ENCODE data around the gene ATP6V0B. TPM values are rescaled to one million over a fixed set of nuclear protein-coding genes. Genes with fewer than 3 reads are reported as not detected.
A peak's percentile ranks its signal among the peaks of the same experiment; 100 is the strongest.

Gene ATP6V0B
- 100 to 1,000 TPM; 116 to 117 TPM for total RNA-seq

DNA sequence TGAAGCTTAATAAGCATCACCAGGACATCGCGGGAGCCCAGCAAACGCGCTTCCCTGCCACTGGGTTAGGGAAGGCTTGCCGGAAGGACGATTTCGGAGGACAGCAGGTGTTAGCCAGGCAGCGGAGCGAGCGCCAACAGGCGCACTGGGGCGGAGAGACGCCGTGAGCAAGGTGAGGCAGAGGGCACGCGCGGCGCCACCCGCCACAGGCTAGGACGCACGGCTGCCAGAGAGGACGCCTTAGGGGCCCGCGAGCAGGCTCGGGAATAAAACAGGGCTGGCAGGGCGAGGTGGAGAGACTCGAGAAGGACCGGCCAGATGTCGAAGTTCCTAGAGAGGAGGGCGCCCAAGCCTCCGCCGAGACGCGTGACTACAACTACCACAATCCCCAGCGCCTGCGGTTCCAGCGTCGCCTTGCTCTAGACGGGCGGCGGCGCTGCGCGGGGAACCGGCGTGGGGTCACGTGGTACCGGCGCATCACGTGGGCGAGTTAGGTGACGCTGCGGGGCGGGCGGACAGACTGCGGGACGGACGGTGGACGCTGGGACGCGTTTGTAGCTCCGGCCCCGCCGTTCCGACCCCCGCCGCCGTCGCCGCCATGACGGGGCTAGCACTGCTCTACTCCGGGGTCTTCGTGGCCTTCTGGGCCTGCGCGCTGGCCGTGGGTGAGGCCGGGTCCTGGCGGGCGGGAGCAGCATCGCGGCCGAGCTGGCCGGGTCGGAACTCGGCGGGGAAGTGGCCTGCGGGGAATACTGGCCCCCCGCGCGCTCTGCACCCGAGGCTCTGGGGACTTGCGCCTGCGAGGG lies at the start of gene ATP6V0B:
Gene ATP6V0B (plus strand): TSS at position 518 of the 806 bp plus-strand sequence. CDS start 81 bp downstream, at position 599.
- POLR2A ChIA-PET = interaction anchor here (0.8 to 1.7 kb wide), 8 partner anchors 8 to 325 kb away, joined by 3 to 6 read pairs (median 4); partner anchors contain the start of gene KDM4A

DNA sequence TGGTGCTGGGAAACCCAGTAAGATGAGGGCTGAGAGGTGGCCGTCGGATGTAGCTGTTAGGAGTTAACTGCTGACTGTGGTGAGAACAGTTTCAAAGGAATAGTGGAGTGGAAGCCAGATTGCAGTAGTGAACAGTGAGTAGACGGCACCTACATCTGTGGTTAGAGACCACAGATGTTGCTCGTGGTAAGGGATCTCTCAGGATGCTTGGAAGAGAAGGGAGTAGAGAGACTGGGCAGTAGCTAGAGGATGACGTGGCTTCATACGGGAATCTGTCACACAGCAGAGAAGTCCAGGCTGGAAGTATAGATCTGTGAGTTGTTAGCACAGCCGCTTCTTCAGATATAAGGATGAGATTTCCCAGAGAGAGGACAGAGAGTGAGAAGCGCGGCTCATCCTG lies 48.9 kb upstream of the ATP6V0B start:
- Mint-ChIP-seq H3K27me3 (ENCODE audit: low read depth) (no peaks in the 10 kb centered on the region), H3K36me3 (ENCODE audit: low read depth) (peaks cover 2% of the 10 kb centered on the region), H3K27ac (no peak overlapping the region), H3K9me3 (ENCODE audit: insufficient read depth) (no peaks in the 10 kb centered on the region), H3K4me3 (no peak overlapping the region), H3K4me1 (ENCODE audit: low read depth) (no peaks in the 10 kb centered on the region)
- ChIA-PET POLR2A (no interaction called here), CTCF (interaction anchor here (0.8 to 4.4 kb wide), 2 partner anchors 9 to 162 kb away, joined by 5 to 25 read pairs; partner anchors contain the start of gene ARTN)
- DNase-seq (no peak), ATAC-seq (no peak)

More for the DNA sequence above, at the start of gene ATP6V0B:
- H3K4me1 Mint-ChIP-seq (ENCODE audit: low read depth) = peaks cover 58% of the 10 kb centered on the region
- peak; percentile 97 for DNase-seq
- no peaks in the 10 kb centered on the region for H3K9me3 Mint-ChIP-seq (ENCODE audit: insufficient read depth)
- peaks cover 44% of the 10 kb centered on the region for H3K36me3 Mint-ChIP-seq (ENCODE audit: low read depth)
- H3K4me3 Mint-ChIP-seq = peak within 1 kb of the TSS; percentile 89
- H3K27me3 Mint-ChIP-seq (ENCODE audit: low read depth) = no peaks in the 10 kb centered on the region
- ATAC-seq = peak; percentile 77
- H3K27ac Mint-ChIP-seq = peak within 1 kb of the TSS; percentile 89
- CTCF ChIA-PET = interaction anchor here (0.9 to 3.1 kb wide), 10 partner anchors 17 to 210 kb away, joined by 3 to 13 read pairs (median 4); partner anchors contain the start of genes ARTN and IPO13

DNA sequence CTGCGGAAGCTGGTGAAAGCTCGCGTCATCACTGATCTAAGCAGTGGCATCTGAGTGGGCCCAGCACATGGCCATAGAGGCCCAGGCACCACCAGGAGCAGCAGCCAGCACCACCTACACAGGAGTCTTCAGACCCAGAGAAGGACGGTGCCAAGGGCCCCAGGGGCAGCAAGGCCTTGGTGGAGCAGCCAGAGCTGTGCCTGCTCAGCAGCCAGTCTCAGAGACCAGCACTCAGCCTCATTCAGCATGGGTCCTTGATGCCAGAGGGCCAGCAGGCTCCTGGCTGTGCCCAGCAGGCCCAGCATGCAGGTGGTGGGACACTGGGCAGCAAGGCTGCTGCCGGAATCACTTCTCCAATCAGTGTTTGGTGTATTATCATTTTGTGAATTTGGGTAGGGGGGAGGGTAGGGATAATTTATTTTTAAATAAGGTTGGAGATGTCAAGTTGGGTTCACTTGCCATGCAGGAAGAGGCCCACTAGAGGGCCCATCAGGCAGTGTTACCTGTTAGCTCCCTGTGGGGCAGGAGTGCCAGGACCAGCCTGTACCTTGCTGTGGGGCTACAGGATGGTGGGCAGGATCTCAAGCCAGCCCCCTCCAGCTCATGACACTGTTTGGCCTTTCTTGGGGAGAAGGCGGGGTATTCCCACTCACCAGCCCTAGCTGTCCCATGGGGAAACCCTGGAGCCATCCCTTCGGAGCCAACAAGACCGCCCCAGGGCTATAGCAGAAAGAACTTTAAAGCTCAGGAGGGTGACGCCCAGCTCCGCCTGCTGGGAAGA lies 44.4 kb upstream of the ATP6V0B start:
- Mint-ChIP-seq H3K36me3 (ENCODE audit: low read depth) (peaks cover 2% of the 10 kb centered on the region), H3K4me3 (no peak overlapping the region), H3K9me3 (ENCODE audit: insufficient read depth) (no peaks in the 10 kb centered on the region), H3K4me1 (ENCODE audit: low read depth) (peaks cover 15% of the 10 kb centered on the region), H3K27me3 (ENCODE audit: low read depth) (peaks cover 14% of the 10 kb centered on the region), H3K27ac (no peak overlapping the region)
- ATAC-seq (no peak), DNase-seq (peak; percentile 34)
- ChIA-PET CTCF (interaction anchor here (1.0 to 11.3 kb wide), 10 partner anchors 9 to 222 kb away, joined by 3 to 506 read pairs (median 4); no protein-coding TSS in a partner anchor), POLR2A (no interaction called here)

DNA sequence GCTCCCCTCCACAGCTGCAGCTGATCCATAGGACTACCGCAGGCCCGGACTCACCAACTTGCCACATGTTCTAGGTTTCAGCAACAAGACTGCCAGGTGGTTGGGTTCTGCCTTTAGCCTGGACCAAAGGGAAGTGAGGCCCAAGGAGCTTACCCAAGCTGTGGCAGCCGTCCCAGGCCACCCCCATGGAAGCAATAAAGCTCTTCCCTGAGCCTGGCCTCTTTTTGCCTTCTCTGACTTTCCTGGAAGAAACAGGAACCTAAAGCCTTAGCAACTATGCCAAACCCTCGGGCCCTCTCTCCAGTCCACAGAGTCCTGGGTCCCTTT lies 43.8 kb upstream of the ATP6V0B start:
- no peaks in the 10 kb centered on the region for H3K9me3 Mint-ChIP-seq (ENCODE audit: insufficient read depth)
- peaks cover 19% of the 10 kb centered on the region for H3K4me1 Mint-ChIP-seq (ENCODE audit: low read depth)
- peaks cover 17% of the 10 kb centered on the region for H3K27me3 Mint-ChIP-seq (ENCODE audit: low read depth)
- CTCF ChIA-PET = interaction anchor here (1.0 to 11.3 kb wide), 9 partner anchors 9 to 223 kb away, joined by 3 to 506 read pairs (median 4); no protein-coding TSS in a partner anchor
- DNase-seq (no peak), ATAC-seq (no peak)
- POLR2A ChIA-PET = no interaction called here
- H3K27ac Mint-ChIP-seq = no peak overlapping the region
- H3K36me3 Mint-ChIP-seq (ENCODE audit: low read depth) = peaks cover 2% of the 10 kb centered on the region
- no peak overlapping the region for H3K4me3 Mint-ChIP-seq

DNA sequence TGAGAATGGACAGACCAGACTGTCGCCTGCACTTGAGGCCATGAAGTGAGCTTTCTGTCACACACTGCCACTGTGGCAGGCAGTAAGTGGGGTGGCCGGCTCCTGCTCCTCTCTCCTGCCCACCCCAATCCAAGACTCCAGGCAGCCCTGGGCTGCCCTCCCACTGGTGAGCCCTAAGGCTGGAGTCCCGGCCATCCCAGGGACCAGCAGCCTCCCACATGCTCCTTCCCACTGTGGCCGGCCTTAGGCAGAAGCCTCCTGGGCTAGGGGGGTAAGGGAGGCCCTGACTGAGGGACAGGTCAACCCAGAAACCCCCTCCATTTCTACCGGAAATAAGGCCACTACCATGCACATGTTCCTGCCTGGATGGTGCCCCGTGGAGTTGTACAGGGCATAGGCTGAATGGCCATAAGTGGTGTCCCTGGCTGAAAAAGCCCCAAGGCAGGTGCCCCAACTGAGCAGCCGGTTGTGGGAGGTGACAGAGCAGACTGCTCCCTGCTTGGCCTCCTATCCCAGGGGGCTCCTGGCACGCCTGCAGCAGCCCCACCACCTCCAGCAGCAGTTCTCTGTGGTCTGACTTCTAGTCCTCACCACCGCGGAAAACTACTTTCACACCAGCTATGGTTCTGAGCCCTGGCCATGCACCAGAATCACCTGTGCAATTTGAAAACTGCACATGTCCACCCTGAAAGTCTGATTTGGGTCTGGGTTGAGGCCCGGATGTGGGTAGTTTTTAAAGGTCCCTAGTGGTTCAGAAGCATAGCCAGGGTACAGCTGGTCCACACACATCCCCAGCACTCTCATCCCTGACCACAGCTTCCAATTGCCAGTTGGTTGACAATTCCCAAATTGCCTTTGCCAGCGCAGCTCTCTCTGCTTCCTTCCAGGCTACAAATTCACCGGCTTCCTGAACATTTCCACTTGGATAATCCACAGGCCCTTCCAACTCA lies 42.8 kb upstream of the ATP6V0B start:
- Mint-ChIP-seq H3K27me3 (ENCODE audit: low read depth) (peaks cover 20% of the 10 kb centered on the region), H3K27ac (no peak overlapping the region), H3K4me3 (no peak overlapping the region), H3K9me3 (ENCODE audit: insufficient read depth) (no peaks in the 10 kb centered on the region), H3K36me3 (ENCODE audit: low read depth) (peaks cover 2% of the 10 kb centered on the region), H3K4me1 (ENCODE audit: low read depth) (peaks cover 23% of the 10 kb centered on the region)
- ATAC-seq = no peak
- ChIA-PET CTCF (interaction anchor here (1.3 to 11.3 kb wide), 3 partner anchors 15 to 167 kb away, joined by 3 to 506 read pairs (median 148); partner anchors contain the start of gene IPO13), POLR2A (interaction anchor here (0.9 kb wide), 1 partner anchor 225 kb away, joined by 3 read pairs; the partner anchor contains the start of gene ST3GAL3)
- no peak for DNase-seq

DNA sequence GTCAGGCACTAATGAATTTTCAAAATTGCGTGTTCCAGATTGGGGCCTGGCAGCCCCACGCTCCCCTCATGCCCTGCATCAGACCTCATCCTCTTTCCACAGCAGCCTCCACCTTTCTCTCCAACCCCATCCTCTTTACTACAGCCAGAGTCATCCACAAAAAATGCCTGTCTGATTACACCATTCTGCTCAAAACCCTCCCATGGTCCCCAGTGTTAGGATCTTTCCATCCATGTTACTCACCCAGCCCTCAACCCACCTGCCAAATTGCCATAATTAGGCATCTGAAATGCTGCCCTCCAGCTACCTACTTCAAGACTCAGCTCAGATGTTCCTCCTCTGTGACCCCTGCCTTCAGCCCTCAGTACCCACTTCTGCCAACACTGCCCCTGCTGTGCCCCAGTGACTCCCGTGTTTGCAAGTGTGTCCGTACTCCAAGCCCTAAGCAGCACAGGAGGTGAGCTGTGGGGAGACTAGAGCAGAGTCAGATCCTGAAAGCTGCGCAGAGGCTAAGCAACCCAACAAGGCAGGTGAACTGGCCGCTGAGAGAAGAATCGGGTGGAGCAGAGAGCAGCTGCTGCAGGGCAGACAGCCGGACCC lies 41.9 kb upstream of the ATP6V0B start:
- ChIA-PET CTCF (interaction anchor here (1.3 to 11.3 kb wide), 10 partner anchors 14 to 406 kb away, joined by 3 to 506 read pairs (median 16); partner anchors contain the start of genes IPO13 and KDM4A), POLR2A (interaction anchor here (0.9 kb wide), 1 partner anchor 226 kb away, joined by 3 read pairs; the partner anchor contains the start of gene ST3GAL3)
- no peaks in the 10 kb centered on the region for H3K9me3 Mint-ChIP-seq (ENCODE audit: insufficient read depth)
- peak overlapping the region; percentile 15 for H3K27ac Mint-ChIP-seq
- peaks cover 20% of the 10 kb centered on the region for H3K27me3 Mint-ChIP-seq (ENCODE audit: low read depth)
- ATAC-seq (no peak), DNase-seq (no peak)
- no peak overlapping the region for H3K4me3 Mint-ChIP-seq
- H3K36me3 Mint-ChIP-seq (ENCODE audit: low read depth) = peaks cover 4% of the 10 kb centered on the region
- H3K4me1 Mint-ChIP-seq (ENCODE audit: low read depth) = peaks cover 23% of the 10 kb centered on the region

DNA sequence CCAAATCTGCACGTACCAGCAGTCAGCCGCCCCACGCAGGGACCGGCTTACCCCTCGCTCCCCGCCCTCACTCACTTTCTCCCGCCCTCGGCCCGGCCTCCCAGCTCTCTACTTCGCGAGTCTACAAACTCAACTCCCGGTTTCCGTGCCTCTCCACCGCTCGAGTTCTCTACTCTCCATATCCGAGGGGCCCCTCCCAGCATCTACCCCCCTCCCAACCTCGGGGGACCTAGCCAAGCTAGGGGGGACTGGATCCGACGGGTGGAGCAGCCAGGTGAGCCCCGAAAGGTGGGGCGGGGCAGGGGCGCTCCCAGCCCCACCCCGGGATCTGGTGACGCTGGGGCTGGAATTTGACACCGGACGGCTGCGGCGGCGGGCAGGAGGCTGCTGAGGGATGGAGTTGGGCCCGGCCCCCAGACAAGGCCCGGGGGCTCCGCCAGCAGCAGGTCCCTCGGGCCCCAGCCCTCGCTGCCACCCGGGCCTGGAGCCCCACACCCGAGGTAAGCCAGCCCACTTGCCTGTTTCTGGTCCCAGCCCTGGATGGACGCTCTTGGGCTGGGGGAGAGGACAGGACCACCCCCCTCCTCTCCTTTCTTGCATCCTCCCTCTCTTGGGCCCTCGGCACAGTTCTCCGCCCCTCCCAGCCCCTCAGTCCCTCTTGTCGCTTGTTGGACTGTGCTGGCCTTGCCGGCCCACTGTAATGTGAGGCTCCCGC lies 41.2 kb upstream of the ATP6V0B start, which contains the start of gene ARTN:
Gene ARTN (plus strand): TSS at position 416 of the 715 bp plus-strand sequence. CDS start 1,856 bp downstream, outside the sequence.
- CTCF ChIA-PET = interaction anchor here (0.9 to 11.3 kb wide), 31 partner anchors 8 to 707 kb away, joined by 3 to 506 read pairs (median 10); partner anchors contain the start of genes ATP6V0B, IPO13, KDM4A and PTPRF
- H3K4me3 Mint-ChIP-seq = no peak within 1 kb of the TSS
- H3K4me1 Mint-ChIP-seq (ENCODE audit: low read depth) = peaks cover 23% of the 10 kb centered on the region
- peaks cover 4% of the 10 kb centered on the region for H3K36me3 Mint-ChIP-seq (ENCODE audit: low read depth)
- no peak for DNase-seq
- no peak for ATAC-seq
- POLR2A ChIA-PET = no interaction called here
- peaks cover 20% of the 10 kb centered on the region for H3K27me3 Mint-ChIP-seq (ENCODE audit: low read depth)
- peak within 1 kb of the TSS; percentile 15 for H3K27ac Mint-ChIP-seq
- no peaks in the 10 kb centered on the region for H3K9me3 Mint-ChIP-seq (ENCODE audit: insufficient read depth)

DNA sequence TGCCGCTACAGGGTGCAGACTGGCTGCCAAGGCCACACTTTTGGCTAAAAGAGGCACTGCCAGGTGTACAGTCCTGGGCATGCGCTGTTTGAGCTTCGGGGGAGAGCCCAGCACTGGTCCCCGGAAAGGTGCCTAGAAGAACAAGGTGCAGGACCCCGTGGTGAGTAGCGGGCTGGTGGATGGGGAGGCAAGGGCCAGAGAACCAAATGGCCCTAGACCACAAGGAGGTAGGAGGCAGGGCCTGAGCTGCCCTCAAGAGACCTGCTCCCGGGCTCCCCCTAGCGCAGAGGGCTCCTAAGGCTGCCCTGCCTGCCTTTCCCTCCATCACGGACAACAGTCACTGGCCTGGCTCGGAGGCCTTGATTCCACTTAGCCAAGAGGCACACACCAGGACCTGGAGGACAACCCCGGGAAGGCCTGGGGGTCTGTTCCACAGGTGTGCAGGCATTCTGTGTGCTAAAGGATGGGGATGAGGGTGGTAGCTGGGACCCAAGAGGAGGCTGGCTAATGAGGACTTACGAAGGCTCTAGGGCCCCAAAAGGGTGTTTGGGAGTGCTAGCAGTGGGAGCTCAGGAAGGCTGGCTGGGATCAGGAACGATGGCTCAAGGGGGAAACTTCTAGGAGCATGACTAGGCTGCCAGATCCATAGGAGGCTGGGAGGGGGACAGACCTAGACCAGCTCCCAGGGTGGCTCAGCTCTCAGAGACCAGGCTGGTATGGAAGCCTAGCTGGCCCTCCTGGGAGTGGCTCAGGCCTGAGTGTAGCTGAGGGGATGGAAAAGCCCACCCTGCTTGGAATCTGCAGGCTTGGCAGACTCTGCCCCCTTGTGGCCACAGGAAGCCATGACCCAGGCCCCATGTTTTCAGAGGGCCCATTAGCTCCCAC lies 40.4 kb upstream of the ATP6V0B start:
- peak; percentile 70 for DNase-seq
- Mint-ChIP-seq H3K27ac (no peak overlapping the region), H3K4me3 (no peak overlapping the region), H3K27me3 (ENCODE audit: low read depth) (peaks cover 20% of the 10 kb centered on the region), H3K4me1 (ENCODE audit: low read depth) (peaks cover 23% of the 10 kb centered on the region), H3K36me3 (ENCODE audit: low read depth) (peaks cover 4% of the 10 kb centered on the region), H3K9me3 (ENCODE audit: insufficient read depth) (no peaks in the 10 kb centered on the region)
- POLR2A ChIA-PET = interaction anchor here (0.7 to 1.2 kb wide), 4 partner anchors 13 to 228 kb away, joined by 3 to 5 read pairs (median 3); partner anchors contain the start of gene IPO13
- peak; percentile 64 for ATAC-seq
- CTCF ChIA-PET = interaction anchor here (0.5 to 11.3 kb wide), 97 partner anchors 9 to 851 kb away, joined by 3 to 506 read pairs (median 4); partner anchors contain the start of genes ATP6V0B, DPH2, IPO13 and KDM4A

DNA sequence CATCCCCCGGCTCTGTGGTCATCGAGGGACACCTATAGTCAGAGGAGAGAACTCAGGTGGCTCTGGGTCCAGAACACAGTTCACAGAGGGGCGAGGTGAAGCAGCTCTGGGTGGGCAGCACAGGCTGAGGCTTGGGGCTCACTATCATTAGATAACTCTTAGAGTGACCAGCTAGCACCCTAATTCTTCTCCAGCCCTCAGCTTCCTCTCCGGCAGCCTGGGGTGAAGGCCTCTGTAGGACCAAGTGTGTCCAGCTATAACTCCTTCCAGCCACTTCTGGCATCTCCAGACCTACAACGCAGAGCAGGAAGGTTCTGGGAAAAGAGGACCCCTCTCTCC lies 39.8 kb upstream of the ATP6V0B start:
- CTCF ChIA-PET = interaction anchor here (0.5 to 11.3 kb wide), 95 partner anchors 10 to 850 kb away, joined by 3 to 506 read pairs (median 4); partner anchors contain the start of genes ATP6V0B, DPH2, IPO13 and KDM4A
- Mint-ChIP-seq H3K4me3 (no peak overlapping the region), H3K27ac (no peak overlapping the region), H3K36me3 (ENCODE audit: low read depth) (peaks cover 4% of the 10 kb centered on the region), H3K27me3 (ENCODE audit: low read depth) (peaks cover 20% of the 10 kb centered on the region), H3K4me1 (ENCODE audit: low read depth) (peaks cover 23% of the 10 kb centered on the region), H3K9me3 (ENCODE audit: insufficient read depth) (no peaks in the 10 kb centered on the region)
- DNase-seq (no peak), ATAC-seq (no peak)
- POLR2A ChIA-PET = interaction anchor here (0.7 to 1.2 kb wide), 4 partner anchors 12 to 229 kb away, joined by 3 to 5 read pairs (median 3); partner anchors contain the start of gene IPO13
